Suprapubic skin (tissue), 4 donors: ENCODE data around the gene CLEC1A.

ENCODE experiments used
- CTCF ChIP-seq, 2 donors: fragments of 200-600 bp in 1 of 2; fragments of 450-650 bp in 1 of 2; sonication (generic) in 1 of 2; IDR thresholded peaks; one replicate each; pipeline ENCODE4 v1.5.1; 2016 to 2019; ENCODE audit warnings: antibody characterized with exemption in 2 of 2, mild to moderate bottlenecking in 1 of 2, moderate library complexity in 1 of 2
- POLR2A ChIP-seq, 2 donors: fragments of 450-650 bp; IDR thresholded peaks; one replicate each; pipeline ENCODE4 v1.6.1; 2017; ENCODE audit warnings: antibody characterized with exemption in 2 of 2, mild to moderate bottlenecking in 2 of 2, moderate library complexity in 2 of 2
- POLR2AphosphoS5 ChIP-seq, 3 donors: sonication (generic); formaldehyde crosslinking; IDR thresholded peaks; one replicate each; pipeline ENCODE4 v1.6.1; 2017; ENCODE audit warnings: antibody characterized with exemption in 3 of 3

- TF ChIP-seq POLR2AphosphoS5 (IDR thresholded peaks at IDR 0.05), result no peak
- TF ChIP-seq POLR2A (IDR thresholded peaks at IDR 0.05), result no peak
- no peak for TF ChIP-seq CTCF (IDR thresholded peaks at IDR 0.05)
Measured at GRCh38 chr12:10082117-10082874, 16.5 kb downstream of the CLEC1A start.
